GM10266 (cell line): ENCODE results near the gene CDH6.

Source experiments
- DNase-seq: peaks from one replicate; pipeline ENCODE4 v3.0.0; 2012; ENCODE audit errors: extremely low spot score
- TF ChIP-seq, protein P1 (sequence below): IDR thresholded peaks from 2 replicates; pipeline ENCODE4 v1.5.1; 2012; ENCODE audit warnings: mild to moderate bottlenecking, low read depth; ENCODE audit not compliant: control insufficient read depth, insufficient read depth; ENCODE audit errors: missing control alignments

Gene CDH6

DNA sequence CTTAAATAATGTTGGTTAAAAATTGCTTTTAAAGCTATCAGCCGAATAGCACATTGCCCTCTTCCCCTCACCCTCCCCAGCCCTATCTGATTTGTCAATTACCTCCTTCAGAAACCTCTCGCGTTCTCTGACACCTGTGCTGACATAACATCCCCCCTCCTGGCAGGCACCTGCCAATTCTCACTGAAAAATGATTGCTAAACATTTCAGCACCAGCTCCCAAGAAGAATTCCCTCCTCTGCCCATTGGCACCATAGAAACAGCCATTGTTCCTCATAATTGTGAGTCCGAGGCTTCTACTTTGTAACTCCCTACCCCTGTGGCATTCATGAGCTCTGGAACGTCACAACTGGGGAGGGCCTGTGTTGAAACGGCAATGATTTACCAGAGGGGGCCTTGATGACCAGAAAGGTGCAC lies 20.2 kb downstream of the CDH6 start:
- TF ChIP-seq, protein P1, sequence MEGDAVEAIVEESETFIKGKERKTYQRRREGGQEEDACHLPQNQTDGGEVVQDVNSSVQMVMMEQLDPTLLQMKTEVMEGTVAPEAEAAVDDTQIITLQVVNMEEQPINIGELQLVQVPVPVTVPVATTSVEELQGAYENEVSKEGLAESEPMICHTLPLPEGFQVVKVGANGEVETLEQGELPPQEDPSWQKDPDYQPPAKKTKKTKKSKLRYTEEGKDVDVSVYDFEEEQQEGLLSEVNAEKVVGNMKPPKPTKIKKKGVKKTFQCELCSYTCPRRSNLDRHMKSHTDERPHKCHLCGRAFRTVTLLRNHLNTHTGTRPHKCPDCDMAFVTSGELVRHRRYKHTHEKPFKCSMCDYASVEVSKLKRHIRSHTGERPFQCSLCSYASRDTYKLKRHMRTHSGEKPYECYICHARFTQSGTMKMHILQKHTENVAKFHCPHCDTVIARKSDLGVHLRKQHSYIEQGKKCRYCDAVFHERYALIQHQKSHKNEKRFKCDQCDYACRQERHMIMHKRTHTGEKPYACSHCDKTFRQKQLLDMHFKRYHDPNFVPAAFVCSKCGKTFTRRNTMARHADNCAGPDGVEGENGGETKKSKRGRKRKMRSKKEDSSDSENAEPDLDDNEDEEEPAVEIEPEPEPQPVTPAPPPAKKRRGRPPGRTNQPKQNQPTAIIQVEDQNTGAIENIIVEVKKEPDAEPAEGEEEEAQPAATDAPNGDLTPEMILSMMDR: no peak
- DNase-seq: no peak

DNA sequence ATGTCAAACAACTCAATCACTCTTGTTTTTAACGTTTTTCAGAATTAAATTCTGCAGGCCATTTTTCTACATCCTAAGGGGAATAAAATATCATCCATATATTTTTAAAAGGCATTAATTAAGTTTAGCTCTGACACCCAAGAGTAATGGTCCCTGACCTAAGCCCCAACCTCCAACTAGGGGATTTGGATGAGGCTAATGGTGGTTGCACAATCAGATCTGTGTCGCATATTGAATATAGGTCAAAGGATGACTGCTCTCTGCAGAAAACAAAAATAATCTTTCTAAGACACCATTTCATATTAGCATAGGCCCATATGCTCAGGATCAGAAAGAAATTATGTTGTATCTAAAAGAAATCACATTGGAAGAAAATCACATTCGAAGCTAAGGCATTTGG lies 20.7 kb downstream of the CDH6 start:
- no peak for DNase-seq
- TF ChIP-seq, protein P1: no peak

DNA sequence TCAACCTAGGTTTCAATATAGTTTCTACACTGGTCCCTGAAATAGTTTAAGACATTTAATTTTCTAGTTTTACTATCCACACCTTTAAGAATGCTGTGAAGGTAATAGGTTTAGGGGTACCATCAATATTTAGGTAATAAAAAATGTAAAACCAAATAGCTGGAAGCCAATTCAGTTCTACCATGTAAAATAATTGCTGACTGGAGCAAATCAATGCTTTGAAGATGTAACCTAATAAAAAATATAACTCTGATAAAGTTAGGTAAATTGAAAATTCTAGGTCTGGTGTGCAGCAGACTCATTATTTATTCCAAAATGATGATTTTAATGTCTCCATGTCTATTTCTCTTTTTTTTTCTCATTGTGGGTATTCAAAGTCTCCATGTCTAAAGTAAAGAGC lies 21.8 kb downstream of the CDH6 start:
- TF ChIP-seq, protein P1: no peak
- DNase-seq: no peak

DNA sequence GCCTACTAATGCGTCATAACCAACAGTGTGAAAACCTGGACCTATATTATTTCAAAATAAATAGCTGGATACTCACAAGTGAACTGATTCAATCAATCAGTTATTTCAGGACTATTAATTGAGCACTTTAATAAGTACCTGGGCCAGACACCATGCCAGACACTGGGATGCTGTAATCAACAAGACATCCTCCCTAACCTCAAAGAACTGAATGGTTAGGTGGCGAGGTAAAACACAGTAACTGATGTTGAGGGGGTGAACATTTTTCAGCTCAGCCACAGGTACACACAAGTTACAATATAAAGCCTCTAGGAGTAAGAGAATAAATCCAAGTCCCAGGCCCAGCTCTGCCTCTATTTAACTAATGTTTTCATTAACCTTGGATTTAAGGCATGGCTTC lies 24.0 kb downstream of the CDH6 start:
- no peak for DNase-seq
- TF ChIP-seq, protein P1: no peak

DNA sequence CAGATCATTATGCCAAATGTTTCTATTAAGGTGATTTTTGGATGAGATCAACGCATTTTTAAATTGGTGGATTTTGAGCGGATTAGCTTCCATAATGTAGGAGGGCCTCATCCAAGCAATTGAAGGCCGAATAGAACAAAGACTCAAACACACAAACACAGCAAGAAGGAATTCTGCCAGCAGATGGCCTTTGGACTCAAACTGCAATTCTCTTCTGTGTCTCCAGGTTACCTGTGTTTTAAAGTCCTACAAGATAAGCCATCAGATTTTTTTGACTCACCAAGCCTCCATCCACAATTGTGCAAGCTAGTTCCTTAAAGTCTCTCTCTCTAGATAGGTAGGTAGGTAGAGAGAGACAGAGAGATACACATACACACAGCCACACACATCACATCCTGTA lies 25.5 kb downstream of the CDH6 start:
- TF ChIP-seq, protein P1: no peak
- DNase-seq: no peak

DNA sequence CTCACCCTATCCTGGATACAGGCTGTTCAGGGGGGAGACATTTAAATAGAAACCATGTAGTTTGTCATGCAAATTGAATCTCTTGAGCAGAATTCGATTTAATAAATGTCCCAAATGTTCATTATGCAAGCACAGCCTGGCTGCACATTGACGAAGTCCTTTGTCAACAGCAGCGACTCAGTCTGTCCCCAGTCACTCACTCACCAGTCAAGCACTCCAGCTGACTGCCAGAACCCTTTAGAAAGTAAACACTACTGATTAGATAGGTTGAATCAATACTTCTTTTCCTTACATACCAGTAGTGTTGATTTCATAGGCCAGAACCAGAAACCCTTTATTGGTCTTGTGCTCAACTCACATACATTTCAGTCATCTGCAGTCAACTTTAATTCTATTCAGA lies 27.5 kb downstream of the CDH6 start:
- TF ChIP-seq, protein P1: no peak
- no peak for DNase-seq

DNA sequence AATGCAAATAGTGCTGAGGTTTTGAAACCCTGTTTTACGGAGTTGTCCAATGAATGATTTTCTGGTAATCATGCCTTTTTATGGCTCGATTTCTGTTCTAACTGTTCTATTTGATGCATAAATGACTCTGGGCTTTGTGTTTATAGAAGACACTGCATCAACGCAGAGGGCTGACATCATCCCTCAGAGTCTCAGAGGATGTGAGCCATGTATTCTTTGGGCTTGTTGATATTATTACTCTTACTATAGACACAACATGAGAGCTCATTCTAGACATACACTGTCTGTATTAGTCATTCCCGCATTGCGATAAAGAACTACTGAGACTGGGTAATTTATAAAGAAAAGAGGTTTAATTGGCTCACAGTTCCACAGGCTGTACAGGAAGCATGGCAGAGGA lies 31.6 kb downstream of the CDH6 start:
- TF ChIP-seq, protein P1: no peak
- no peak for DNase-seq
